GM12878 (cell line): Measurements from ENCODE around the gene SLC16A6.

ENCODE experiments used
- MAX ChIP-seq: IDR thresholded peaks from 2 replicates; pipeline ENCODE4 v1.6.1; 2012; ENCODE audit warnings: low read depth, low read length, improper control_type of control experiment
- RAD51 ChIP-seq: fragments of 450-650 bp; IDR thresholded peaks from 2 replicates; pipeline ENCODE4 v1.6.1; 2016; ENCODE audit warnings: moderate library complexity, mild to moderate bottlenecking, inconsistent platforms

- TF ChIP-seq RAD51 (no peak), MAX (no peak)
These were observed 31.7 kb upstream of the SLC16A6 start for GRCh38 chr17:68322630-68323029.
